PC-3 (cell line): ENCODE data around the gene BLOC1S1. TPM values are rescaled to one million over a fixed set of nuclear protein-coding genes. Genes with fewer than 3 reads are reported as not detected.

Source experiments
- ATAC-seq: fragments of 200-7000 bp; cut with Tn5 transposase; 2 replicates; pipeline ENCODE4 v1.9.1; 2020; ENCODE audit warnings: mild to moderate bottlenecking, moderate library complexity
- BruUV-seq: library from RNA; stranded (reverse); fragments of 400-500 nt; replicated peaks from 2 replicates; lab custom pipeline; 2021; lab: Mats Ljungman, UMichigan
- CTCF ChIA-PET: fragments of 300-600 bp; sonication (Branson Sonifier 250); formaldehyde crosslinking; loops from one replicate; lab custom pipeline; 2022; ENCODE audit warnings: antibody characterized with exemption; lab: Charles Lee
- POLR2A ChIA-PET: fragments of 300-600 bp; sonication (Branson Sonifier 250); formaldehyde crosslinking; loops from one replicate; lab custom pipeline; 2022; ENCODE audit warnings: antibody characterized with exemption; ENCODE audit not compliant: unreplicated experiment; lab: Charles Lee
- DNase-seq: peaks from one replicate; pipeline ENCODE4 v3.0.0-alpha.2; 2015
- H2AFZ ChIP-seq: fragments of 300-600 bp; sonication (generic); 2 replicates; pipeline ENCODE4 v1.6.0; 2016; ENCODE audit warnings: antibody characterized with exemption, low read length
- H3F3A ChIP-seq: fragments of 300-600 bp; sonication (generic); one replicate; pipeline ENCODE4 v1.6.0; 2017; ENCODE audit warnings: antibody characterized with exemption, low read length, control low read depth, mild to moderate bottlenecking; ENCODE audit not compliant: unreplicated experiment
- H3K27ac ChIP-seq: fragments of 300-600 bp; sonication (generic); 2 replicates; pipeline ENCODE4 v1.5.1; 2016; ENCODE audit warnings: mild to moderate bottlenecking, low read length
- H3K27me3 ChIP-seq: fragments of 300-600 bp; sonication (generic); 2 replicates; pipeline ENCODE4 v1.6.1; 2016; ENCODE audit warnings: low read length, mixed read lengths
- H3K36me3 ChIP-seq: fragments of 300-600 bp; sonication (generic); 2 replicates; pipeline ENCODE4 v1.6.1; 2016; ENCODE audit warnings: low read depth, mixed run types, low read length, mixed read lengths
- H3K4me1 ChIP-seq: fragments of 300-600 bp; sonication (generic); 2 replicates; pipeline ENCODE4 v1.5.1; 2016; ENCODE audit warnings: low read length; ENCODE audit not compliant: insufficient read depth
- H3K4me2 ChIP-seq: fragments of 300-600 bp; sonication (generic); 2 replicates; pipeline ENCODE4 v1.6.0; 2016; ENCODE audit warnings: low read length
- H3K4me3 ChIP-seq: fragments of 300-600 bp; sonication (generic); 2 replicates; pipeline ENCODE4 v1.5.1; 2016; ENCODE audit warnings: mild to moderate bottlenecking, low read length, mixed read lengths
- H3K79me2 ChIP-seq: fragments of 300-600 bp; sonication (generic); 2 replicates; pipeline ENCODE4 v1.6.1; 2017; ENCODE audit warnings: low read length, mixed read lengths
- H3K9ac ChIP-seq: fragments of 300-600 bp; sonication (generic); 2 replicates; pipeline ENCODE4 v1.6.0; 2016; ENCODE audit warnings: mild to moderate bottlenecking, low read length
- H3K9me2 ChIP-seq: fragments of 300-600 bp; sonication (generic); replicated peaks from 2 replicates; pipeline ENCODE4 v1.6.1; 2016; ENCODE audit warnings: mixed run types, low read length, mixed read lengths
- H3K9me3 ChIP-seq: fragments of 300-600 bp; sonication (generic); 2 replicates; pipeline ENCODE4 v1.6.1; 2016; ENCODE audit warnings: low read length, mixed read lengths
- H4K20me1 ChIP-seq: fragments of 300-600 bp; sonication (generic); 2 replicates; pipeline ENCODE4 v1.6.1; 2016; ENCODE audit warnings: low read length, mixed read lengths
- EZH2 ChIP-seq: fragments of 300-600 bp; sonication (generic); IDR thresholded peaks from one replicate; pipeline ENCODE4 v1.6.1; 2017; ENCODE audit warnings: antibody characterized with exemption, mild to moderate bottlenecking, low read length; ENCODE audit not compliant: unreplicated experiment
- EZH2phosphoT487 ChIP-seq: fragments of 300-600 bp; sonication (generic); IDR thresholded peaks from 2 replicates; pipeline ENCODE4 v1.6.1; 2018; ENCODE audit warnings: mild to moderate bottlenecking, antibody characterized with exemption, low read length, borderline replicate concordance
- intact Hi-C: fragments of 100-400 bp; cut with micrococcal nuclease; formaldehyde crosslinking; loops from 2 replicates; pipeline ENCODE4 v1.9.0; 2023
- total RNA-seq: library from RNA; depleted of rRNA; stranded (reverse); fragments of >200 nt; gene quantifications from 2 replicates; pipeline ENCODE4 v1.2.3, GENCODE V29; 2014
- TF ChIP-seq, protein P1 (sequence below): fragments of 300-600 bp; sonication (generic); conservative IDR thresholded peaks from 2 replicates; pipeline ENCODE4 v1.5.1; 2017; ENCODE audit warnings: antibody characterized with exemption, low read depth, mild to moderate bottlenecking, low read length

Gene BLOC1S1
- total RNA-seq, 1 experiment from 2014 or later = 90.8 TPM

- Histone ChIP-seq H3K9me3 (no peaks in the 10 kb centered on the region), H2AFZ (no peak overlapping the region), H3K79me2 (no peaks in the 10 kb centered on the region), H3K4me1 (no peaks in the 10 kb centered on the region), H3K27ac (no peak overlapping the region), H3F3A (no peaks in the 10 kb centered on the region), H3K9me2 (no peaks in the 10 kb centered on the region), H3K36me3 (no peaks in the 10 kb centered on the region), H3K4me2 (no peak overlapping the region), H3K9ac (no peak overlapping the region), H4K20me1 (no peaks in the 10 kb centered on the region), H3K27me3 (no peaks in the 10 kb centered on the region), H3K4me3 (no peak overlapping the region)
- DNase-seq = no peak
- no peak for ATAC-seq
- intact Hi-C loops = no loop called here
- no TSS peak for BruUV-seq
- ChIA-PET POLR2A (no interaction called here), CTCF (no interaction called here)
- TF ChIP-seq EZH2phosphoT487 = no peak
- TF ChIP-seq, protein P1, sequence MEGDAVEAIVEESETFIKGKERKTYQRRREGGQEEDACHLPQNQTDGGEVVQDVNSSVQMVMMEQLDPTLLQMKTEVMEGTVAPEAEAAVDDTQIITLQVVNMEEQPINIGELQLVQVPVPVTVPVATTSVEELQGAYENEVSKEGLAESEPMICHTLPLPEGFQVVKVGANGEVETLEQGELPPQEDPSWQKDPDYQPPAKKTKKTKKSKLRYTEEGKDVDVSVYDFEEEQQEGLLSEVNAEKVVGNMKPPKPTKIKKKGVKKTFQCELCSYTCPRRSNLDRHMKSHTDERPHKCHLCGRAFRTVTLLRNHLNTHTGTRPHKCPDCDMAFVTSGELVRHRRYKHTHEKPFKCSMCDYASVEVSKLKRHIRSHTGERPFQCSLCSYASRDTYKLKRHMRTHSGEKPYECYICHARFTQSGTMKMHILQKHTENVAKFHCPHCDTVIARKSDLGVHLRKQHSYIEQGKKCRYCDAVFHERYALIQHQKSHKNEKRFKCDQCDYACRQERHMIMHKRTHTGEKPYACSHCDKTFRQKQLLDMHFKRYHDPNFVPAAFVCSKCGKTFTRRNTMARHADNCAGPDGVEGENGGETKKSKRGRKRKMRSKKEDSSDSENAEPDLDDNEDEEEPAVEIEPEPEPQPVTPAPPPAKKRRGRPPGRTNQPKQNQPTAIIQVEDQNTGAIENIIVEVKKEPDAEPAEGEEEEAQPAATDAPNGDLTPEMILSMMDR = no peak
- no peak for TF ChIP-seq EZH2
Measured at GRCh38 chr12:55697686-55698085, 18.2 kb upstream of the BLOC1S1 start.

GRCh38 chr12:55698241-55698955 lies 17.4 kb upstream of the BLOC1S1 start:
- intact Hi-C loops = no loop called here
- no peaks in the 10 kb centered on the region for H3K79me2 ChIP-seq
- H2AFZ ChIP-seq = no peak overlapping the region
- ChIA-PET POLR2A (no interaction called here), CTCF (no interaction called here)
- ATAC-seq = no peak
- H3K9me3 ChIP-seq = no peaks in the 10 kb centered on the region
- H3F3A ChIP-seq = no peaks in the 10 kb centered on the region
- H3K4me3 ChIP-seq = no peak overlapping the region
- TF ChIP-seq EZH2phosphoT487 (no peak), EZH2 (no peak)
- TF ChIP-seq, protein P1 = no peak
- H3K27ac ChIP-seq = no peak overlapping the region
- no peaks in the 10 kb centered on the region for H3K27me3 ChIP-seq
- no peaks in the 10 kb centered on the region for H3K9me2 ChIP-seq
- no peak overlapping the region for H3K4me2 ChIP-seq
- no peaks in the 10 kb centered on the region for H4K20me1 ChIP-seq
- no peak for DNase-seq
- no peaks in the 10 kb centered on the region for H3K36me3 ChIP-seq
- BruUV-seq = no TSS peak
- H3K9ac ChIP-seq = no peak overlapping the region
- no peaks in the 10 kb centered on the region for H3K4me1 ChIP-seq

GRCh38 chr12:55698965-55699364 lies 16.9 kb upstream of the BLOC1S1 start:
- ChIA-PET POLR2A (interaction anchor here (0.5 to 0.6 kb wide), 2 partner anchors 32 to 45 kb away, joined by 4 read pairs; no protein-coding TSS in a partner anchor), CTCF (no interaction called here)
- H3K27ac ChIP-seq = no peak overlapping the region
- H3K4me1 ChIP-seq = no peaks in the 10 kb centered on the region
- H3K9me3 ChIP-seq = no peaks in the 10 kb centered on the region
- H3F3A ChIP-seq = no peaks in the 10 kb centered on the region
- H2AFZ ChIP-seq = no peak overlapping the region
- BruUV-seq = no TSS peak
- DNase-seq (no peak), ATAC-seq (no peak)
- H3K79me2 ChIP-seq = no peaks in the 10 kb centered on the region
- H4K20me1 ChIP-seq = no peaks in the 10 kb centered on the region
- TF ChIP-seq, protein P1 = no peak
- no peak for TF ChIP-seq EZH2
- TF ChIP-seq EZH2phosphoT487 = no peak
- H3K9ac ChIP-seq = no peak overlapping the region
- no peak overlapping the region for H3K4me2 ChIP-seq
- no peaks in the 10 kb centered on the region for H3K9me2 ChIP-seq
- H3K27me3 ChIP-seq = no peaks in the 10 kb centered on the region
- intact Hi-C loops = no loop called here
- H3K4me3 ChIP-seq = no peak overlapping the region
- no peaks in the 10 kb centered on the region for H3K36me3 ChIP-seq
